K562 (cell line): Measurements from ENCODE around the gene SYNE1.

Experiments used
- ETV6 ChIP-seq, 3 experiments: fragments of 150-350 bp in 1 of 3; sonication (generic) in 1 of 3; formaldehyde crosslinking in 1 of 3; IDR thresholded peaks; 2 replicates each; pipeline versions ENCODE4 v1.6.1 to v1.8.0; 2014 to 2022; ENCODE audit warnings: borderline replicate concordance in 2 of 3, low read depth in 2 of 3, antibody characterized with exemption in 1 of 3, low read length in 1 of 3, mild to moderate bottlenecking in 1 of 3, missing genetic modification reagents in 1 of 3
- GABPA ChIP-seq: fragments of 200-800 bp; sonication (Bioruptor generic); conservative IDR thresholded peaks from 2 replicates; pipeline ENCODE4 v1.6.1; 2016; ENCODE audit warnings: low read depth, missing genetic modification characterization, missing compliant biosample characterization
- HNRNPUL1 ChIP-seq: fragments of 200-400 bp; formaldehyde crosslinking; IDR thresholded peaks from 2 replicates; pipeline ENCODE4 v1.6.1; 2017; ENCODE audit warnings: low read length
- HSF4 ChIP-seq: fragments of 250-450 bp; sonication (Bioruptor Pico); IDR thresholded peaks from 2 replicates; pipeline ENCODE4 v2.1.2; 2022; ENCODE audit warnings: mild to moderate bottlenecking, moderate library complexity, borderline replicate concordance
- MAFF ChIP-seq: IDR thresholded peaks from 2 replicates; pipeline ENCODE4 v1.6.1; 2012; ENCODE audit warnings: low read length, improper control_type of control experiment
- NR1H2 ChIP-seq: sonication (generic); formaldehyde crosslinking; IDR thresholded peaks from 2 replicates; pipeline ENCODE4 v1.4.0; 2020; ENCODE audit warnings: mild to moderate bottlenecking, missing genetic modification reagents
- POLR2A ChIP-seq: fragments of 450-650 bp; conservative IDR thresholded peaks from 2 replicates; pipeline ENCODE4 v1.6.1; 2016
- POLR2AphosphoS5 ChIP-seq: IDR thresholded peaks from 2 replicates; pipeline ENCODE4 v1.6.1; 2011; ENCODE audit warnings: mild to moderate bottlenecking, low read depth, low read length, moderate library complexity; ENCODE audit not compliant: control insufficient read depth, insufficient read depth
- RBM22 ChIP-seq: fragments of 200-400 bp; formaldehyde crosslinking; IDR thresholded peaks from 2 replicates; pipeline ENCODE4 v1.6.1; 2018; ENCODE audit warnings: low read length, low read depth; ENCODE audit not compliant: poor library complexity, severe bottlenecking
- TAF1 ChIP-seq: IDR thresholded peaks from 2 replicates; pipeline ENCODE4 v1.6.1; 2011; ENCODE audit warnings: mild to moderate bottlenecking, low read length, moderate library complexity; ENCODE audit not compliant: insufficient read depth, control insufficient read depth, severe bottlenecking; ENCODE audit errors: extremely low read depth
- TRIM24 ChIP-seq, 2 experiments: fragments of 450-650 bp; IDR thresholded peaks; 2 replicates each; pipeline ENCODE4 v1.6.1; 2016
- ZFP36 ChIP-seq: fragments of 150-350 bp; IDR thresholded peaks from 2 replicates; pipeline ENCODE4 v1.6.1; 2018; ENCODE audit warnings: low read length, low read depth; ENCODE audit not compliant: partially characterized antibody
- ZNF780A ChIP-seq: fragments of 250-450 bp; sonication (Bioruptor Pico); IDR thresholded peaks from 2 replicates; pipeline ENCODE4 v1.5.0; 2021; ENCODE audit warnings: mild to moderate bottlenecking
- TF ChIP-seq, protein P1 (sequence below): fragments of 450-650 bp; IDR thresholded peaks from 2 replicates; pipeline ENCODE4 v1.6.1; 2016; ENCODE audit warnings: missing biosample characterization, missing genetic modification characterization

DNA sequence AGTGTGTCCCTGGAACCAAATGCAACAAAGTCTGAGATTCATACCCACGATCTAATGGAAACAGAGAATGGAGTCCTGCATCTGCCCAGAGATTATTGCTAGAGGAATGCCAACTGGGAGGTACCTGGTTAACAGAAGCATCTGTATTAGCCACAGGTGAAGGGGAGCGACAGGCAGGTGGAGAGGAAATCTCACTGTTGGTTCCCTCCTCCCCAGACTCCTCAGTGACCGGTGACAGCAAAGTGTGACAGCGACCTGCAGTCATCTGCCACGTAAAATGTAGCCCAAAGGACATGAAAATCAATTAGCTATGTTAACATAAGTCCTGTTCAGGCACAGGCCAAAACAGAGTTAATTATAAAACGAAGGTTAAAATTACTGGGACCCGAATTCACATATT, 336.6 kb downstream of the SYNE1 start:
- TF ChIP-seq HSF4 (CRISPR knock-in tag) (no peak), POLR2A (no peak), ZFP36 (no peak), TAF1 (no peak), HNRNPUL1 (no peak), NR1H2 (CRISPR knock-in tag) (no peak), GABPA (no peak), RBM22 (no peak), ZNF780A (no peak), ETV6 (IDR thresholded peaks at IDR 0.05; ENCODE audit: borderline replicate concordance in 1 of 2, low read depth in 2 of 2, low read length in 1 of 2) (no peak), ETV6 (CRISPR knock-in tag; IDR thresholded peaks at IDR 0.05; ENCODE audit: borderline replicate concordance) (no peak), MAFF (no peak), TRIM24 (IDR thresholded peaks at IDR 0.05) (no peak), POLR2AphosphoS5 (no peak)
- TF ChIP-seq, protein P1, sequence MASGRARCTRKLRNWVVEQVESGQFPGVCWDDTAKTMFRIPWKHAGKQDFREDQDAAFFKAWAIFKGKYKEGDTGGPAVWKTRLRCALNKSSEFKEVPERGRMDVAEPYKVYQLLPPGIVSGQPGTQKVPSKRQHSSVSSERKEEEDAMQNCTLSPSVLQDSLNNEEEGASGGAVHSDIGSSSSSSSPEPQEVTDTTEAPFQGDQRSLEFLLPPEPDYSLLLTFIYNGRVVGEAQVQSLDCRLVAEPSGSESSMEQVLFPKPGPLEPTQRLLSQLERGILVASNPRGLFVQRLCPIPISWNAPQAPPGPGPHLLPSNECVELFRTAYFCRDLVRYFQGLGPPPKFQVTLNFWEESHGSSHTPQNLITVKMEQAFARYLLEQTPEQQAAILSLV (tag): no peak
